Measurements from ENCODE around the gene DPH1.

The DPH1 gene

GRCh38 chr17:2027528-2028233 lies 2.3 kb upstream of the DPH1 start:
- no peak for DNase-seq (ENCODE audit: low read depth, low spot score)

- DNase-seq (ENCODE audit: low read depth, low spot score) = no peak
Observed at GRCh38 chr17:2028234-2028614, 1.7 kb upstream of the DPH1 start.

GRCh38 chr17:2028737-2029136 lies 1.2 kb upstream of the DPH1 start:
- DNase-seq (ENCODE audit: low read depth, low spot score) = no peak

- DNase-seq (ENCODE audit: low read depth, low spot score) = no peak
Observed at GRCh38 chr17:2030779-2031163, 818 bp downstream of the DPH1 start.

- no peak for DNase-seq (ENCODE audit: low read depth, low spot score)
Observed at GRCh38 chr17:2033153-2033552, 3.2 kb downstream of the DPH1 start.

- DNase-seq (ENCODE audit: low read depth, low spot score) = no peak
Observed at GRCh38 chr17:2034157-2034556, 4.2 kb downstream of the DPH1 start.

GRCh38 chr17:2034806-2035540 lies 5.0 kb downstream of the DPH1 start:
- DNase-seq (ENCODE audit: low read depth, low spot score) = no peak

GRCh38 chr17:2035541-2036488 lies 5.9 kb downstream of the DPH1 start:
- no peak for DNase-seq (ENCODE audit: low read depth, low spot score)

- no peak for DNase-seq (ENCODE audit: low read depth, low spot score)
Observed at GRCh38 chr17:2037155-2037554, 7.2 kb downstream of the DPH1 start.

GRCh38 chr17:2040219-2040827 lies 10.4 kb downstream of the DPH1 start:
- no peak for DNase-seq (ENCODE audit: low read depth, low spot score)

GRCh38 chr17:2040942-2041560 lies 11.1 kb downstream of the DPH1 start:
- no peak for DNase-seq (ENCODE audit: low read depth, low spot score)

GRCh38 chr17:2041561-2042389 lies 11.8 kb downstream of the DPH1 start, which contains the start of gene OVCA2:
Gene OVCA2, plus strand, starts transcription at chr17:2042022. Its CDS starts 26 bp downstream, at chr17:2042048.
- peak; percentile 89 for DNase-seq (ENCODE audit: low read depth, low spot score)

GRCh38 chr17:2042390-2042847 lies 12.5 kb downstream of the DPH1 start:
- DNase-seq (ENCODE audit: low read depth, low spot score) = no peak

GRCh38 chr17:2042933-2043332 lies 13.0 kb downstream of the DPH1 start:
- DNase-seq (ENCODE audit: low read depth, low spot score) = no peak

GRCh38 chr17:2043785-2044184 lies 13.8 kb downstream of the DPH1 start:
- no peak for DNase-seq (ENCODE audit: low read depth, low spot score)

GRCh38 chr17:2044263-2044894 lies 14.4 kb downstream of the DPH1 start:
- no peak for DNase-seq (ENCODE audit: low read depth, low spot score)

GRCh38 chr17:2047590-2047989 lies 17.6 kb downstream of the DPH1 start:
- no peak for DNase-seq (ENCODE audit: low read depth, low spot score)

- no peak for DNase-seq (ENCODE audit: low read depth, low spot score)
Observed at GRCh38 chr17:2048805-2049204, 18.9 kb downstream of the DPH1 start.
